HG03442 (cell line): Measurements from ENCODE around the gene ANTXR1.

Experiments used
- ATAC-seq: cut with Tn5 transposase; IDR thresholded peaks from one replicate; pipeline ENCODE4 v1.9.1; 2021; ENCODE audit warnings: mild to moderate bottlenecking, moderate library complexity; ENCODE audit not compliant: unreplicated experiment

ANTXR1 gene

DNA sequence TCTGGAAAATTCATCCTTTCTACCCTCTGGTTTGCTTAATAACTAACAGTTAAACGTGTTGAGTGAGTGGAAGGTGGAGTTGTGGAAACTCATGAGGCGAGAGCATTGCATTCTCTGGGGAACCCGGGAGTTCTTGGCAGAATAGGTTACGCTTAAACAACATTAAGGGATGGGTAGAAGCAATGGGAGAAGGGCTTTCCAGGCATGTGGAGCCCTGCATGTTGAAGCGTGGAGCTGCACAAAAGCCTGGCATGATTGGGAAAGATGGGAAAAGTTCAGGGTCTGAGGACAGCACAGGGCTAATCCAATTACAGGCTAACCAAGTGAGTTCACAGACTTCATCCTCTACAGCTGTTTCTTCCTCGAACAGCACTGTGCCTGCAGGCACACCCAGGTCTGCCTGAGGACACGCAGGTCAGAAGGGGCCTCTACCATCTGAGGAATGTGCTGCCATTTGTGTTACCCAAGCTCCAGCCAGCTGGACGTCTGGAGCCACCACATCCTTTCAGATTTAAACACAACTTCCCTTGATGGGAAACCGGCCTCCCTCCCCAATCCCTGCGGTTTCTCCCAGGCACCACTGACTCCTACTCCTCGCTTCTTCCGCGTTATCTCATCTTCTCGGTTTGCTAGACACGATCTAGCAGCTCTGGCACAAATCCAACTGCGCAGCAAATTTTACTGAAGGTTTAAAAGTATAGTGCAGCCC, 164.2 kb downstream of the ANTXR1 start:
- ATAC-seq: no peak

DNA sequence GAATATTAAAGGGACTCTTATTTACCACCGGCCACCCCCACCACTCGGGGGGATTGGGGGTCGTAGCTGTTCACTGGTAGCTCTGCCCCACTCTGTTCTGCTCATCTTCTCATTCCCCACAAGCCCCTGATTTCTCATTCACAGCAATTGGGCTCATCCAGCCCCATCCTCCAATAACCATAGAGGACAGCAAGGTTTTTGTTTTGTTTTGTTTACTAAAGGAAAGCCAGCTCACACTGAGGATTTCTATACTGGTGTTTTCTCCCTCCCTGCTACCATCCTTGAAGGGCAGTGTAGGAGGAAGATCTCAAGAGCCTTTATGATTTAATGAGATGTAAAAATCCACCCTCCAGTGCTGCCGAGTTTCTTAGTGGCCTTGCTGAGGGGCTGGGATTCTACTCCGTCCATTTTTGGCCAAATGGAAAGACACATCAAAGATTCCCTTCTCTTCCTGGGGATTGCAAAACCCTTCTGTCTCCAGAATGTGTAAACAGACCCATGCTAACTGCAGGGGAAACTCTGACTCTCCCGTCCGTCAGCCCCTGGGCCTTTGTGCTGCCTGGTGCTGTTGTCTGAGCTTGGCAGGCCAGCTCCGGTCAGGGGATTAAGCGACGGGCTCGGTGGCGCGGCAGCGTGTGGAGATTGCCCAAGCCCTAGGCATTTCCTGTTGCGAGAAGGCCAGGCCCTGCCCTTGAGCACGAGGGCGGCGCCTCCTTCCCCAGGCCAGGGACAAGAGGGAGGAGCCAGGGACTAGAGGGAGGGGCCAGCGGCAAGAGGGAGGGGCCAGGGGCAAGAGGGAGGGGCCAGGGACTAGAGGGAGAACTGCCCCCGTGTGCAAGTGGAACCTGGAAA, 165.0 kb downstream of the ANTXR1 start:
- ATAC-seq: no peak

GRCh38 chr2:69178756-69179155, 165.8 kb downstream of the ANTXR1 start:
- no peak for ATAC-seq

DNA sequence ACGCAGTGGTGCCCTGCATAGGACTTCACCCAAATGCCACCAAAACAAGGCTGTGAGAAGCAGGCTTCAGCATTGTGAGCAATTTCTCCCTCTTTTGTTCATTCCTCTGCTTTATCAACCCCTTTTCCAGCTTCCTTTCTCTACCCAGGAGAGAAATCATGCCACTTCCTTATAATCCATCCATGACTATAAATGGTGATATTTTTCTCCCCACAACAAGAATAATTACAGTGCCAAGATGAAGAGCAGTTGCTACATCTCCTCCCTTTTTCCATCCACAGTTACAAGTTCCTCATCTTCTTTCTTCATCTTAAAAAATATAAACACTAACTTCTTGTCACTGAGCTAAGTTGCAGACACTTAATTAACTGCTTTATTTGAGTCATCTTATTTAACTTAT, 167.2 kb downstream of the ANTXR1 start:
- no peak for ATAC-seq

- no peak for ATAC-seq
Measured at GRCh38 chr2:69180974-69181373, 168.0 kb downstream of the ANTXR1 start.

- no peak for ATAC-seq
Measured at GRCh38 chr2:69181806-69182427, 168.9 kb downstream of the ANTXR1 start.

DNA sequence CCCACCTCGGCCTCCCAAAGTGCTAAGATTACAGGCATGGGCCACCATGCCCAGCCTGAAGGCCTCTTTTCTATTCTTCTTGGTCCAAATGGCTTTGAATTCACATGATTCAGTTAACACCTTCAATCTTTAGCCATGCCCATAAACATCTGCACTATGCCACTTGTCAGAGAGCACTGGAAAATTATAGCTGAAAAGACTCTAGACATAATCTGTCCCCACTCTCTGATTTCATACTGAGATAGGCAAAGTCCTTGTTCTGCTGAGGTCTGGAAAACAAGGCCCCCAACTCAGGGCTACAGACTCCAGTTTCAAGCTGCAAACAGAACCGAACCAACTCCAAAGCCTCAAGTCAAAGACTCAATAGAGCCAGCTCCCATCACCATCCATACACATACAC, 170.7 kb downstream of the ANTXR1 start:
- ATAC-seq: no peak

GRCh38 chr2:69184224-69184623, 171.2 kb downstream of the ANTXR1 start:
- no peak for ATAC-seq

GRCh38 chr2:69185807-69186206, 172.8 kb downstream of the ANTXR1 start:
- ATAC-seq: no peak

DNA sequence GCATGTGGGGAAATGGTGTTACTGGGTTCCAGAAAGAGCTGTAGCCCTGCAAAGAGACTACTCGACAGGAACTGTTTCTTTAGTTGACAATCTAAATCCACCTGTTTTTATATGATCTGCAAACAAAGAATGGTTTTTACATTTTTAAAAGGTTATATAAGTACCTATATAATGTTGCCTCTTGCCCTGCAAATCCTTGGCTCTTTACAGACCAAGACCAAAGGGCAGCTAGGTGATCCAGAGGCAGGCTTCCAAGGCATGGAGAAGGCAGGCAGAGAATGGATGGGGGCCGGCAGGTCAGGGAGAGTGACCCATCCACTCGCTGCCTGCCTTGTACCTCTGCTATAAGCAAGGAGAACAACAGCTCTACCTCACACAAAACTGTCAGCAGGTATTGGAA, 173.6 kb downstream of the ANTXR1 start:
- no peak for ATAC-seq

DNA sequence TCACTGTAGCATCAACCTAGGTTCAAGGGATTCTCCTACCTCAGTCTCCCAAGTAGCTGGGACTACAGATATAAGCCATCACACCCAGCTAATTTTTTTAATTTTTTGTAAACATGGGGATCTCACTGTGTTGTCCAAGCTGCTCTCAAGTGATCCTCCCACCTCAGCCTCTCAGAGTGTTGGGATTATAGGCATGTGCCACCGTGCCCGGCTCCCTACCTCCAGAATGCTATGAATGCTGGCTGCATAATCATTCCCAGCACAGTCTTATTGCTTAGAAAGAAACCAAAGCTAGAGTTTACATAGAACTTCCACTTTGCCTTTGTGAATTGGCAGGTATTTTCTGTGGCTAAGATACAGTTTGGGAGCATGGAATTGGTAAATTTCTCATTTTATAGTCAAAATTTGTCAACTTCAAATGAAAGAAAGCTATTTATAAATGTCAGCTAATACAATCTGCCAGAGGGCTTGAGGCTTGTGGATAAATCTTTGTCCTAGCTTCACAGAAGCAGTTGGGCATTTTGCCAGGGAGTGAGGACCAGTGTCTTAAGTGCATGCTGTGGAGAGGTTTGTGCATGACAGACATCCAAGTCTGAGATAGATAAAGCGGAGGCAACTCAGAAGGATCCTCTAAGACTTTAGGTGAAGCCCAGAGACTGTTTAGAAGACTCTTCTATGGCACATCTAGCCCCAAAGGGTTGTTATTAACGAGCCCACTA, 175.4 kb downstream of the ANTXR1 start:
- no peak for ATAC-seq

DNA sequence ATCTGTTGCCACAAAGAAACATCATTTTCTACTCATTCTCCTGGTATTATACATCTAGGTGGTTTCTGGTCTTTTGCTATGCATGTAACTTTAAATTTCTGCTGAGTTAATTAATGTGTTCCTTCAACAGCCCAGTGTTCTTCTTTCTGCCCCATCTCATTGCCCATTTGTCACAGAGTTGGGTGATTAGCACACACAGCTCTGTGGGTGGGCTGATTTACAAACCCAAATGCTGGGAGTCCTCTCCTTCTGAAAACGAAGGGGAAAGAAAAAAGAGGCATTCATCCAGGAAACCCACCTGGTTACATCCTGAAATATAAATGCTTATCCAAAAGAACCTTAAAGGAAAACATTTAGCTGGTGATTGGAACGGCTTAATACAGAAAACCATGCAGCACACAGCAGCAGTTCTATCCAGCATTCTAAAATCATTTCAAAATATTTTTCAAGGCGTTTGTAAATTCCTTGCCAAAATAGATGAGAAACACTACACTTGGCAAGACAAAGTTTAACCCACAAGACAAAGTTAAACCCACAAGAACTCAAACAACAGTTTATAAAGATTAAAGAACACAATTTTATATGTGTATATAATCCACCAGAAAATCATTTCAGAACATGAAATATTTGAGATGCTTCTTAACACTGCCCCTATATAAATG, 177.9 kb downstream of the ANTXR1 start:
- no peak for ATAC-seq

GRCh38 chr2:69191634-69192033, 178.7 kb downstream of the ANTXR1 start:
- ATAC-seq: no peak

GRCh38 chr2:69192176-69192945, 179.4 kb downstream of the ANTXR1 start:
- no peak for ATAC-seq

DNA sequence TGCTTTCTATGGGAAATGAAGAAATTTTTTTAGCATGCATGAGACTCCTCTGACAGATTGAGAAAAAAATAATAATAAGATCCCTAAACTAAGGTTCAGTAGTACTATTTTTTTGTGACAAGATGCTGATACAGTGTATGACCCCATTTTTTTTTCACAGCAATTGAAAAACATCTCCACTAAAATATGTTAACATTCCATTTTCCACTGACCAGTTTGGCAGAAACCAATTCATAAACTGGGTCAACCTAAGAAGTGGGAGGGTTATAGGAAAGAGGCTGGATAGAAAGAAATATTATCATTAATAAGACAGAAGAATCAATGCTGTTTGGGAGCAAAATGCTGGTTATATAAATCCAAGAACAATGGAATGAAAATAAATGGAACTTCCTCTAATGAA, 182.7 kb downstream of the ANTXR1 start:
- no peak for ATAC-seq

DNA sequence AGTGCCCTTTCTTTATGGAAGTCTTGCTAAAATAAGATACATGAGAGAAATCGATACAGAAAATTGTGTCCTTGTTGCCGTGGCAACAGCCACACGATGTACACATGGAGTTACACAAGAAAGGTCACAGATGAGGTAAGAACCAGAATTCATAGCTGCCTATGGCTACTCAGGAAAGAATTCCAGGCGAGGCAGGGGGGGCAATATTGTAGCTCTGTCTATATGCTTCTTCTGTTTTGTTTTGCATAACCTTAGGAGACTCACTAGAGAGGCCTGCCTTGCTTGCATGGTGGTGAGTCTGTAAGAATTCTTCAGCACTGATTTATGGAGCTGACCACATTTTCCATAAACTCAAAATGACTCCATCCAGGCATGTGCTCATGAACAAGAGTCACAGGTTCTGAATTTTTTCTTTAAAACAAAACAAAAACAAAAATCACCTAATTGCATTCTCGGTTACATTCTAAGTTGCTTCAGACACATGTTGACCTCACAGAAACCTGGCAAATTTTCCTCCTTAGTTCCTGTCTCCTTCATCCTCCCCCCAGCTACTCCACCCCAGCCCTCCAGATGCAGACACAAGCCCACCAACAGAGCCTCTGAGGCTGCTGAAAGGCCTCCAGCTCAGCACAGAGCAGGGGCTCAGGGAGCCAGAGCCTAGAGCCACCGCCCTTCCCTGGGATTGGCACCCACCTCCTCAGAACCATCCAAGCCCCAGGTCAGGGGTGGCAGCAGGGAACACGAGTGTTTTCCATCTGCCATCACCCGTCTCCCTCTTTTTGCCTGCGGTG, 183.5 kb downstream of the ANTXR1 start:
- ATAC-seq: no peak

GRCh38 chr2:69200107-69200520, 187.1 kb downstream of the ANTXR1 start:
- no peak for ATAC-seq

- ATAC-seq: no peak
Measured at GRCh38 chr2:69201259-69201658, 188.3 kb downstream of the ANTXR1 start.

DNA sequence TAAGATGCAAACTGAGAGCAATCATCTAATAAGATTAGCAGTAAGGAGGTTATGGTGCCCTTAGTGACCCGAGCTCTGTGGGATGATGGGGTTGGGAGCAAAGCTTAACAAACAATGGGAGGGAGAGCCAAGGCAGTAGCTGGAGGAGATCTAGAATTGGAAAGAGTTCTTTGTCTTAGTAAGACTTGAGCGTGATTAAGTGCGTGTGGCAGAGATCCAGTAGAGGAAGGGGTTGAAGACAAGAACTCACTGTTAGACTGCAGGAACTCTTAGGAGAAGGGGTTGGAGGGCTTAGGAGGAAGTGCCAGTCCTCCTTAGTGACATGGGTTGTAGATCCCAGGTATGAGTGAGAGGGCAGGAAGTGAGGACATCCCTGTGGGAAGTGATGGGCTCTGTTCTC, 189.3 kb downstream of the ANTXR1 start:
- ATAC-seq: no peak
